Liver (tissue), 3 donors: ENCODE results near the gene CCND3.

ENCODE experiments used
- CTCF ChIP-seq: fragments of 150-350 bp; IDR thresholded peaks from 2 replicates; pipeline ENCODE4 v1.5.1; 2017; ENCODE audit warnings: improper control_type of control experiment, low read depth, low read length; ENCODE audit not compliant: missing input control
- EGR1 ChIP-seq, 2 donors: IDR thresholded peaks; 2 replicates each; pipeline ENCODE4 v1.6.1; 2016 to 2018; ENCODE audit warnings: antibody characterized with exemption in 2 of 2, low read depth in 2 of 2
- JUND ChIP-seq, 2 donors: IDR thresholded peaks; 2 replicates each; pipeline ENCODE4 v1.6.1; 2016; ENCODE audit warnings: antibody characterized with exemption in 2 of 2
- MAX ChIP-seq: IDR thresholded peaks from 2 replicates; pipeline ENCODE4 v1.6.1; 2016; ENCODE audit warnings: antibody characterized with exemption
- REST ChIP-seq: IDR thresholded peaks from 2 replicates; pipeline ENCODE4 v1.6.1; 2016; ENCODE audit warnings: antibody characterized with exemption, mild to moderate bottlenecking
- YY1 ChIP-seq: IDR thresholded peaks from 2 replicates; pipeline ENCODE4 v1.6.1; 2016; ENCODE audit warnings: antibody characterized with exemption, mild to moderate bottlenecking
- ZBTB33 ChIP-seq: IDR thresholded peaks from 2 replicates; pipeline ENCODE4 v1.6.1; 2016; ENCODE audit warnings: antibody characterized with exemption
- donor health status: healthy.
- donor health status: healthy.

- TF ChIP-seq CTCF (no peak), EGR1 (IDR thresholded peaks at IDR 0.05; ENCODE audit: low read depth in 2 of 2) (no peak), MAX (no peak), YY1 (no peak), REST (no peak), JUND (IDR thresholded peaks at IDR 0.05) (no peak), ZBTB33 (no peak)
These were observed 24.1 kb downstream of the CCND3 start for GRCh38 chr6:41917528-41917927.
